Left lobe of liver (tissue), 2 donors: ENCODE results near the gene FATE1. TPM values are rescaled to one million over a fixed set of nuclear protein-coding genes. Genes with fewer than 3 reads are reported as not detected.
A peak's percentile ranks its signal among the peaks of the same experiment; 100 is the strongest.

ENCODE experiments used
- ATAC-seq: fragments of 200-7000 bp; cut with Tn5 transposase; one replicate; pipeline ENCODE4 v1.9.1; 2020; ENCODE audit warnings: mild to moderate bottlenecking, moderate library complexity
- DNase-seq: peaks from one replicate; pipeline ENCODE4 v3.0.0-alpha.2; 2020; ENCODE audit warnings: low spot score
- total RNA-seq: library from RNA; stranded (reverse); gene quantifications from one replicate; pipeline ENCODE4 v1.2.1, GENCODE V29; 2021
- donor health status: DM: no; HTN: no; CAD: no; lungs with moderate emphysema.
- donor health status: DM: no; HTN: yes; CAD: no.

FATE1 gene
- total RNA-seq, 1 donor from 2014 or later: not detected

GRCh38 chrX:151703487-151703886, 12.3 kb upstream of the FATE1 start:
- DNase-seq: no peak
- no peak for ATAC-seq

GRCh38 chrX:151704041-151704663, 11.7 kb upstream of the FATE1 start:
- DNase-seq (no peak), ATAC-seq (no peak)

- ATAC-seq: no peak
Observed at GRCh38 chrX:151708821-151709220, 7.0 kb upstream of the FATE1 start.

GRCh38 chrX:151710457-151710856, 5.4 kb upstream of the FATE1 start:
- no peak for ATAC-seq
- no peak for DNase-seq

More at GRCh38 chrX:151708821-151709220, 7.0 kb upstream of the FATE1 start:
- no peak for DNase-seq

- no peak for ATAC-seq
- no peak for DNase-seq
Observed at GRCh38 chrX:151711154-151711553, 4.7 kb upstream of the FATE1 start.

GRCh38 chrX:151711787-151712186, 4.0 kb upstream of the FATE1 start:
- ATAC-seq (no peak), DNase-seq (no peak)

- no peak for DNase-seq
- ATAC-seq: no peak
Observed at GRCh38 chrX:151712253-151712652, 3.6 kb upstream of the FATE1 start.

- ATAC-seq (peak; percentile 78), DNase-seq (peak; percentile 45)
Observed at GRCh38 chrX:151713849-151714248, 2.0 kb upstream of the FATE1 start.

- DNase-seq (no peak), ATAC-seq (no peak)
Observed at GRCh38 chrX:151714362-151714761, 1.5 kb upstream of the FATE1 start.

GRCh38 chrX:151722241-151722846, 6.5 kb downstream of the FATE1 start:
- DNase-seq (no peak), ATAC-seq (peak; percentile 42)

- no peak for ATAC-seq
- DNase-seq: no peak
Observed at GRCh38 chrX:151723156-151723760, 7.4 kb downstream of the FATE1 start.

GRCh38 chrX:151724563-151725337, 8.9 kb downstream of the FATE1 start:
- DNase-seq (no peak), ATAC-seq (peak; percentile 78)

- ATAC-seq: peak; percentile 82
- peak; percentile 48 for DNase-seq
Observed at GRCh38 chrX:151725338-151725614, 9.4 kb downstream of the FATE1 start.

GRCh38 chrX:151726751-151727150, 10.9 kb downstream of the FATE1 start:
- DNase-seq (no peak), ATAC-seq (no peak)

GRCh38 chrX:151727346-151727745, 11.5 kb downstream of the FATE1 start:
- ATAC-seq (no peak), DNase-seq (no peak)

- ATAC-seq (no peak), DNase-seq (no peak)
Observed at GRCh38 chrX:151729056-151729725, 13.4 kb downstream of the FATE1 start.

- ATAC-seq (no peak), DNase-seq (no peak)
Observed at GRCh38 chrX:151734446-151734845, 18.6 kb downstream of the FATE1 start, which contains the start of gene CNGA2. TSS of gene CNGA2 (plus strand) at chrX:151734746. CDS start at chrX:151738484, 3,738 bp downstream.

- no peak for DNase-seq
- ATAC-seq: no peak
Observed at GRCh38 chrX:151735219-151735618, 19.4 kb downstream of the FATE1 start.

GRCh38 chrX:151736685-151737084, 20.9 kb downstream of the FATE1 start:
- ATAC-seq (no peak), DNase-seq (no peak)

- DNase-seq: no peak
- no peak for ATAC-seq
Observed at GRCh38 chrX:151737494-151737893, 21.7 kb downstream of the FATE1 start.

- DNase-seq: no peak
- no peak for ATAC-seq
Observed at GRCh38 chrX:151738751-151739150, 22.9 kb downstream of the FATE1 start.
